IMR-90 (cell line): ENCODE measurements around the gene NOD1. TPM values are rescaled to one million over a fixed set of nuclear protein-coding genes. Genes with fewer than 3 reads are reported as not detected.

Experiments
- polyA plus RNA-seq, 3 experiments: library from polyadenylated mRNA; depleted of rRNA; stranded (reverse); fragments of >200 nt; gene quantifications; 2 replicates each; pipeline ENCODE4 v1.2.3, GENCODE V29; 2012; ENCODE audit warnings: low replicate concordance in 1 of 3
- total RNA-seq: library from RNA; depleted of rRNA; stranded (reverse); fragments of >200 nt; gene quantifications from 2 replicates; pipeline ENCODE4 v1.2.3, GENCODE V29; 2012; rRNA removed

The NOD1 gene
- total and polyA plus RNA-seq, 2 of the 4 experiments (the other 2 are of a cell fraction) = 1.8 to 3.0 TPM

Other genes starting within 250 kb of the NOD1 start
- gene ZNRF2, start 194.2 kb downstream of the NOD1 start, total RNA-seq = 0.54 and 0.83 TPM in 2 replicates
- gene ZNRF2, start 194.2 kb downstream of the NOD1 start, polyA plus RNA-seq (2012; rRNA removed) = 0.31 and 0.33 TPM in 2 replicates
- 12.0 and 17.5 TPM in 2 replicates for gene GGCT, start 26.0 kb upstream of the NOD1 start, total RNA-seq
- 18.6 and 19.1 TPM in 2 replicates for gene GGCT, start 26.0 kb upstream of the NOD1 start, polyA plus RNA-seq (2012; rRNA removed)
- 105 and 209 TPM in 2 replicates for gene GARS1, start 116.1 kb upstream of the NOD1 start, total RNA-seq
- 494 and 551 TPM in 2 replicates for gene GARS1, start 116.1 kb upstream of the NOD1 start, polyA plus RNA-seq (2012; rRNA removed)
- not detected in 2 replicates for gene CRHR2, start 203.7 kb upstream of the NOD1 start, total RNA-seq
- gene CRHR2, start 203.7 kb upstream of the NOD1 start, polyA plus RNA-seq (2012; rRNA removed) = not detected in 2 replicates